Muscle layer of colon (tissue), 2 donors: Measurements from ENCODE around the gene KAT2B.

Source experiments
- H3K27ac ChIP-seq: one replicate; pipeline ENCODE4 v1.7.0; 2013; ENCODE audit warnings: low read depth, mild to moderate bottlenecking, low read length, moderate library complexity
- H3K27me3 ChIP-seq, 2 donors: one replicate each; pipeline ENCODE4 v1.7.0; 2013; ENCODE audit warnings: low read length in 2 of 2, mild to moderate bottlenecking in 2 of 2; ENCODE audit not compliant: insufficient read depth in 2 of 2, control insufficient read depth in 1 of 2
- H3K36me3 ChIP-seq: one replicate; pipeline ENCODE4 v1.7.0; 2013; ENCODE audit warnings: mild to moderate bottlenecking, low read length; ENCODE audit not compliant: insufficient read depth
- H3K4me1 ChIP-seq: one replicate; pipeline ENCODE4 v1.7.0; 2013; ENCODE audit warnings: mild to moderate bottlenecking, low read length; ENCODE audit not compliant: insufficient read depth
- H3K4me3 ChIP-seq, 2 donors: one replicate each; pipeline ENCODE4 v1.7.0; 2013; ENCODE audit warnings: low read length in 2 of 2, low read depth in 1 of 2, mild to moderate bottlenecking in 1 of 2, moderate library complexity in 1 of 2
- H3K9ac ChIP-seq: one replicate; pipeline ENCODE4 v1.7.0; 2013; ENCODE audit warnings: low read length
- H3K9me3 ChIP-seq: one replicate; pipeline ENCODE4 v1.7.0; 2013; ENCODE audit warnings: mild to moderate bottlenecking, low read length
- donor health status: abdominal sarcoma.
- donor health status: Adenocarcinoma of cecum.

The KAT2B gene

DNA sequence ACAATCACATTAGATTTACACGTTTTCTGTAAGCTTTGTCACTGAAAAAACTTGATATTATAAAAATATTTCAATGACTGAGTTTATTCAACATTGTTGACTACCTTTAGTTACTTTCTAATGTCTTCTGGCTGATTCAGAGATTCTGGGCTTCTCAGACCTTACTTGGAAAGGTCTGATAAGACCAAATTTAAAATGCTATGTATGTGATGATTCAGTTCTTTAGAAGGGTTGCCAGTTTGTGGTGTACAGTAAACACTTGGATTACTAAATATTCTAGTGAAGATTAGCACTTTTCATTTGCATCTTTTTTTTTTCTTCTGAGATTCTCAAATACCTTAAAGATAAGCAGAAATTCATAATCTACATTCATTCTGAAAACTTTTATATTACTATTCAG, 96.0 kb downstream of the KAT2B start:
- peaks cover 8% of the 10 kb centered on the region for H3K36me3 ChIP-seq
- H3K9me3 ChIP-seq, result no peaks in the 10 kb centered on the region
- H3K4me3 ChIP-seq, result no peak overlapping the region
- peaks cover 5% of the 10 kb centered on the region for H3K4me1 ChIP-seq
- H3K27ac ChIP-seq, result no peak overlapping the region
- no peaks in the 10 kb centered on the region for H3K27me3 ChIP-seq
- no peak overlapping the region for H3K9ac ChIP-seq

DNA sequence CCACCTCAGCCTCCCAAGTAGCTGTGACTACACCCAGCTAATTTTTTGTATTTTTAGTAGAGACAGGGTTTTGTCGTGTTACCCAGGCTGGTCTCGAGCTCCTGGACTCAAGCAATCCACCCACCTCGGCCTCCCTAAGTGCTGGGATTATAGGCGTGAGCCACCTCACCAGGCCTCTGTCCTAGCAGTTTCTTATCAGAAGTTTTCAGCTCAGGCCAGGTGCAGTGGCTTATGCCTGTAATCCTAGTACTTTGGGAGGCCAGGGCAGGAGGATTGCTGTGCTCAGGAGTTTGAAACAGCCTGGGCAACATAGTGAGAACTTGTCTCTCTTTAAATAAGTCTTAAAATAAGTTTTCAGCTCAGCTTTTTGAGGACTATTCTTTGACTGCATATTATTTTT, 97.4 kb downstream of the KAT2B start:
- Histone ChIP-seq H3K4me3 (no peak overlapping the region), H3K27ac (no peak overlapping the region), H3K9ac (no peak overlapping the region), H3K27me3 (no peaks in the 10 kb centered on the region), H3K9me3 (no peaks in the 10 kb centered on the region), H3K4me1 (peaks cover 18% of the 10 kb centered on the region), H3K36me3 (peaks cover 8% of the 10 kb centered on the region)

DNA sequence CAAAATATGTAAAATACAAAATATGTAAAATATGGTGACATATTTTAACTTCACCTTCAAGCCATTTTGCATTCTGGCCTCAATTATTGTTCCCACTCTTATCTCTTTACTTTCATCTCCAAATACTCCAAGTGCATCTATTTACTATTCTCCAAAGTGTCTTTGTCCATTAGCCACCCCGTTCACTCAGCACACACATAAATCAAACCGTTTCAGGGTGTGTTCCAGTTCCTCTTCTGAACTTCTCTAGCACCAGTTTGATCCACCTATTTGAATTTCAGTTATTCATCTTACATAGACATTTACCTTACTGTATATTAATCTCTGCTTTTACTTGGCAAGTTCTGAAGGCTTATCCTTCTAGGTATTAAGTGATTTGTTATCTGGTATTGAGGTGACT, 100.6 kb downstream of the KAT2B start:
- no peak overlapping the region for H3K9ac ChIP-seq
- no peak overlapping the region for H3K27ac ChIP-seq
- H3K9me3 ChIP-seq, result no peaks in the 10 kb centered on the region
- peaks cover 23% of the 10 kb centered on the region for H3K4me1 ChIP-seq
- H3K27me3 ChIP-seq, result no peaks in the 10 kb centered on the region
- H3K4me3 ChIP-seq, result no peak overlapping the region
- H3K36me3 ChIP-seq, result peaks cover 13% of the 10 kb centered on the region

DNA sequence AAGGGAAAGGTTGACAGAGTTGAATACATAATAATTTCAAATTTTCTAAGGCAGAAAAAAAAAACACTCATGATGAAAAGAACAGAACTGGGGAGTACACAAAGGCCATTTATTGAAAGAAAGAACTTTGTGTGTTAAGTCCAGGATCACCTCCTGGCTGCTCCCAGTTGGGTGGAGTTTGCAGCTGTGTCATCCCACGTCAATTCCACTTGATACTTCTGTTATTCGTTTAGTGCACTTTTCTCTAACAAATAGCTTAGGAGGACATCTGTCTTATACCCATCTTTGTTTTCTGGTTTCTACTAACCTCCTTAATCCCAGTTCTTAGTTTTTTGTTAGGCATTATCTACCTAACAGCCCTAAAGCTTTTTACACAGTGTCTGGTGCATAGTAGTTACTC, 101.1 kb downstream of the KAT2B start:
- Histone ChIP-seq H3K9ac (no peak overlapping the region), H3K36me3 (peaks cover 13% of the 10 kb centered on the region), H3K4me3 (no peak overlapping the region), H3K27ac (peak overlapping the region; percentile 22), H3K27me3 (no peaks in the 10 kb centered on the region), H3K4me1 (peaks cover 28% of the 10 kb centered on the region), H3K9me3 (no peaks in the 10 kb centered on the region)

DNA sequence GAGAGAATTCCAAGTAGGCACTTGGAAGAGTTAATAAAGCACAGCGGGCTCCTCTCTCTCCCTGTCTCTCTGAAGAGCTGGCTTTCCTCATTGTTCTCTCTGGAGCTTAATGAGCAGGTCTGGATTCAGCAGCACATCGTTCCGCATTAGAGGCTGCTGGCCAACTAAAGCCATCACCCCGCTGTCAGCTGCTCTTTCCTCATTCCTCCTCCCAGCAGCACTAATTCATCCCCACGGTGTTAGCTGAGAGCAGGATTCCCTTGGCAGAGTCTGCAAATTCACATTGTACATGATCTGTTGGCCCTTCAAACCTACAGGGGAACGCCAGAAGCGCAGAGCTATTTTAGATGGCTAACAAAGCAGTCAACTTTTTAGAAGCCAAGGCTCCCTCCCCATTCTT, 101.6 kb downstream of the KAT2B start:
- Histone ChIP-seq H3K27ac (peak overlapping the region; percentile 28), H3K27me3 (no peaks in the 10 kb centered on the region), H3K4me1 (peaks cover 33% of the 10 kb centered on the region), H3K4me3 (no peak overlapping the region), H3K36me3 (peaks cover 11% of the 10 kb centered on the region), H3K9ac (no peak overlapping the region), H3K9me3 (no peaks in the 10 kb centered on the region)

DNA sequence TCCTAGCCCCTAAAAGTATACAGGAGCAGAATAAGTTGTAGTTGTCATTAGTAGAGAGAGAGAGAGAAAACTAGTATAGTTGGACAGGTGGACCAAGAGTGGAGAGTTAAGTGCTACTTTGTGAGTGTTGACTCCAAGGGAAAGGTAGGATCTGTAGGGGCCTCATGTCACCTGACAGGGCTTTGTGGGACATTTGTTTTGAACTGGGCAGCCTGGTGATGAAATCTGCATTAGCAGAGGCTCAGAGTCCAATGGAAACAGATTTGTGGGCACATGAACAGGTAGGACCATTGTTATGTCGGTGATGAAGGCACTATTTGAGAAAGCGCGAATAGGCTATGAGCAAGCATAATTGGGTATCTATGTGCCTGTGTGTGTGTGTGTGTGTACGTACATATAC, 102.3 kb downstream of the KAT2B start:
- H3K9ac ChIP-seq, result no peak overlapping the region
- H3K9me3 ChIP-seq, result no peaks in the 10 kb centered on the region
- no peak overlapping the region for H3K4me3 ChIP-seq
- H3K27ac ChIP-seq, result peak overlapping the region; percentile 28
- H3K4me1 ChIP-seq, result peaks cover 40% of the 10 kb centered on the region
- H3K27me3 ChIP-seq, result no peaks in the 10 kb centered on the region
- H3K36me3 ChIP-seq, result peaks cover 5% of the 10 kb centered on the region

DNA sequence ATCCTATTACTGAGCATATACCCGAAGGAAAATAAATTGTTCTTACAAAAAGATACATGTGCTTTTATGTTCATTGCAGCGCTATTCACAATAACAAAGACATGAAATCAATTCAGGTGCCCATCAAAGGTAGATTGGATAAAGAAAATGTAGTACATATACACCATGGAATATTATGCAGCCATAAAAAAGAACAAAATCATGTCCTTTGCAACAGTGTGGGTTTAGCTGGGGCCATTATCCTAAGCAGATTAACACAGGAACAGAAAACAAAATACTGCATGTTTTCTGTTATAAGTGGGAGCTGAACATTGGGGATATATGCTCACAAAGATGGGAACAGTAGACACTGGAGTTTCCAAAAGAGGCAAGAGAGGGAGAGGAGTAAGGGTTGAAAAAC, 103.3 kb downstream of the KAT2B start:
- H3K27me3 ChIP-seq, result no peaks in the 10 kb centered on the region
- H3K4me3 ChIP-seq, result no peak overlapping the region
- H3K36me3 ChIP-seq, result peaks cover 11% of the 10 kb centered on the region
- H3K4me1 ChIP-seq, result peaks cover 49% of the 10 kb centered on the region
- H3K9ac ChIP-seq, result no peak overlapping the region
- no peak overlapping the region for H3K27ac ChIP-seq
- no peaks in the 10 kb centered on the region for H3K9me3 ChIP-seq

DNA sequence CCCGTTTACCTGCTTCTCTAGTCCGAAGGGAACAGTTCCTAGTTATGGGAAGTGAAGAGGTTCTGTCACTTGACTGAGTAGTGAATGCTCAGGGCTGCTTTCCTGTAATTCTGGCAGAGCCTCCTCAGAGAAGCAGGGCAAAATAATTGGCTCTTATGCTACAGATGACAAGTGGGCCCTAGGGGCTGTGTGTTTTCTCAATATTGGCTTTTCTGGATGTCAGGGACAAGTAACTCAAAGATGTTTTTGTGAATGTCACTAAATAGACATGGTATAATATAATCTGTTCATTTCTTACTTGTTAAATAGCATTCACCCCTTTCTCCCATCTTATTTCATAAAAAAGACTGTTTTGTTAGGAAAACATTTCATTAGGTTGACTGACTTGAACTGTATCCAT, 105.6 kb downstream of the KAT2B start:
- Histone ChIP-seq H3K27ac (peak overlapping the region; percentile 19), H3K9ac (no peak overlapping the region), H3K9me3 (no peaks in the 10 kb centered on the region), H3K4me1 (peaks cover 48% of the 10 kb centered on the region), H3K36me3 (peaks cover 27% of the 10 kb centered on the region), H3K27me3 (no peaks in the 10 kb centered on the region), H3K4me3 (no peak overlapping the region)

DNA sequence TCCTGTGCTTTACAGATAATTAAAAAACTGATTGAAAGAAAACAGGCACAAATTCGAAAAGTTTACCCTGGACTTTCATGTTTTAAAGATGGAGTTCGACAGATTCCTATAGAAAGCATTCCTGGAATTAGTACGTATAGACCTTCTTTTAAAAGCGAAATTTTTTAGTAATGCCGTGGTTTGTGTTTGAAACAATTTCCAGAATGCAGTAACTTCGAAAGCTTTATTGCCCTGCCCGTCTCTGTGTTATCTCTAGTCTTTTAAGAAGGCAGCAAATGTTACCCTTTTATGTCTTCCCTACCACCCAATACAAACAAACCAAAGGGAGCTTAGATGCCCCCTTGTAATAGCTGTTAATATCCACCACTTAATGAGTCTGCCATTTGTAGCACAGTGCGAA, 106.1 kb downstream of the KAT2B start:
- no peaks in the 10 kb centered on the region for H3K27me3 ChIP-seq
- no peaks in the 10 kb centered on the region for H3K9me3 ChIP-seq
- H3K4me3 ChIP-seq, result no peak overlapping the region
- no peak overlapping the region for H3K9ac ChIP-seq
- peak overlapping the region; percentile 19 for H3K27ac ChIP-seq
- peaks cover 44% of the 10 kb centered on the region for H3K4me1 ChIP-seq
- peaks cover 27% of the 10 kb centered on the region for H3K36me3 ChIP-seq

DNA sequence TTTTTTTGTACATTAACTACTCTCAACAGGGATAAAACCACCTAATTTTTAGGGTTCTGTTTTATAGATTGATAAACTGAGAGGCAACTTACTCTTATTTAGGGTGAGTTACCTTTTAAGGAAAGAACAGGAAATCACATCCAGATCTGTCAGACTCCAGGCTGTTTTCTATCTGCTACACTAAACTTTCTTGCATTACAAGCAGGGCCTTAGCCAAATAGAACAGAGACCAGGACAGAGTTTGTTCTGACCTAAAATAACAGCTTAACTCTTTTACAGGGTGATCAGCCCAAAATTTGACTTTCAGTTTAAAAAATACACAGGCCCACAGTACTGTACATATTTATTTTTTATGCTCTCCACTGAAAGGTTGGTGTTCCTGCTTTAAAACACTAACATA, 107.1 kb downstream of the KAT2B start:
- Histone ChIP-seq H3K36me3 (peaks cover 27% of the 10 kb centered on the region), H3K4me1 (peaks cover 34% of the 10 kb centered on the region), H3K9me3 (no peaks in the 10 kb centered on the region), H3K4me3 (no peak overlapping the region), H3K27ac (no peak overlapping the region), H3K9ac (no peak overlapping the region), H3K27me3 (no peaks in the 10 kb centered on the region)

DNA sequence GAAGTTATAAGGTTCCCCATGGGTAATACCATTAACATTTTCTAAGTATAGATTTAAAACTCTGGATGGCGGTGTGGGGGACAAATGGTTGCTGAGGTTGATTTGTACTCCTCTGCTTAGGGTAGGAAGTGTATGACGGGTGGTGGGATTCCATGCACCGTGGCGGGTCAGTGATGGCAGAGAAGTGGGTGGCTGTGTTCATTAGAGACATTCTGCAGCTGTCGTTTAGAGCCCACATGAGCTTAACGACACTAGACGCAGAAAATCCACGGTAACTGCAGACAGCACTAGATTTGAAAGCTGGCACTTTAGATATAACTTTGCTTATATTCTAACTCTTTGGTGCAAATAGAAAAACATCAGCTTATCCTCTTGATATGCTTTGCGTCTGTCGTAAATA, 108.2 kb downstream of the KAT2B start:
- no peaks in the 10 kb centered on the region for H3K27me3 ChIP-seq
- H3K36me3 ChIP-seq, result peaks cover 32% of the 10 kb centered on the region
- H3K9ac ChIP-seq, result no peak overlapping the region
- no peak overlapping the region for H3K27ac ChIP-seq
- H3K9me3 ChIP-seq, result no peaks in the 10 kb centered on the region
- peaks cover 29% of the 10 kb centered on the region for H3K4me1 ChIP-seq
- no peak overlapping the region for H3K4me3 ChIP-seq

DNA sequence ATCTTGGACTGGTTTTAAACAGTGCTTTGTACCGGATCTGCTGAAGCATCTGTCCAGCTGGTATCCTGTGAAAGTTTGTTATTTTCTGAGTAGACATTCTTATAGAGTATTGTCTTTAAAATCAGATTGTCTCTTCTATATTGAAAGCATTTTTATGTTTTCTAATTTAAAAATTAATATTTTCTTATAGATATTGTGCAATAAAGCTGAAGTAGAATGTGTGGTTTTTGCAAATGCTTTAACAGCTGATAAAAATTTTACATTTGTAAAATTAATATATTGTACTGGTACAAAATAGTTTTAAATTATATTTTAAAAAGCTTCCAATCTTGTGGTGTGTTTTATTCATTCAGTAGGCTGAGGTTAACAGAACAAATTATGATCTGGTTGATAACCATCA, 113.8 kb downstream of the KAT2B start:
- no peaks in the 10 kb centered on the region for H3K27me3 ChIP-seq
- H3K27ac ChIP-seq, result no peak overlapping the region
- peaks cover 19% of the 10 kb centered on the region for H3K36me3 ChIP-seq
- H3K9me3 ChIP-seq, result no peaks in the 10 kb centered on the region
- H3K4me3 ChIP-seq, result no peak overlapping the region
- H3K4me1 ChIP-seq, result no peaks in the 10 kb centered on the region
- H3K9ac ChIP-seq, result no peak overlapping the region
